ENCODE results near the gene SEMA4D. TPM values are rescaled to one million over a fixed set of nuclear protein-coding genes. Genes with fewer than 3 reads are reported as not detected.

The SEMA4D gene
- total and polyA plus RNA-seq, 7 donors, result 1.4 to 35.1 (median 4.6) TPM

GRCh38 chr9:89359751-89360261 lies 138.1 kb downstream of the SEMA4D start:
- no peak for DNase-seq
- no peaks in the 10 kb centered on the region for H3K27me3 ChIP-seq
- H3K9me3 ChIP-seq, result no peaks in the 10 kb centered on the region
- intact Hi-C loops (cut with DNase I), result no loop called here
- peaks cover 0 to 8% (median 0%) of the 10 kb centered on the region in 4 donors for H3K4me1 ChIP-seq
- peak overlapping the region in 1 of 4 donors; percentile 33 for H3K27ac ChIP-seq
- TF ChIP-seq, protein P1, sequence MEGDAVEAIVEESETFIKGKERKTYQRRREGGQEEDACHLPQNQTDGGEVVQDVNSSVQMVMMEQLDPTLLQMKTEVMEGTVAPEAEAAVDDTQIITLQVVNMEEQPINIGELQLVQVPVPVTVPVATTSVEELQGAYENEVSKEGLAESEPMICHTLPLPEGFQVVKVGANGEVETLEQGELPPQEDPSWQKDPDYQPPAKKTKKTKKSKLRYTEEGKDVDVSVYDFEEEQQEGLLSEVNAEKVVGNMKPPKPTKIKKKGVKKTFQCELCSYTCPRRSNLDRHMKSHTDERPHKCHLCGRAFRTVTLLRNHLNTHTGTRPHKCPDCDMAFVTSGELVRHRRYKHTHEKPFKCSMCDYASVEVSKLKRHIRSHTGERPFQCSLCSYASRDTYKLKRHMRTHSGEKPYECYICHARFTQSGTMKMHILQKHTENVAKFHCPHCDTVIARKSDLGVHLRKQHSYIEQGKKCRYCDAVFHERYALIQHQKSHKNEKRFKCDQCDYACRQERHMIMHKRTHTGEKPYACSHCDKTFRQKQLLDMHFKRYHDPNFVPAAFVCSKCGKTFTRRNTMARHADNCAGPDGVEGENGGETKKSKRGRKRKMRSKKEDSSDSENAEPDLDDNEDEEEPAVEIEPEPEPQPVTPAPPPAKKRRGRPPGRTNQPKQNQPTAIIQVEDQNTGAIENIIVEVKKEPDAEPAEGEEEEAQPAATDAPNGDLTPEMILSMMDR (IDR thresholded peaks at IDR 0.05), result no peak
- no peak for TF ChIP-seq EP300 (IDR thresholded peaks at IDR 0.05)
- no peak for TF ChIP-seq POLR2A (IDR thresholded peaks at IDR 0.05)
- TF ChIP-seq POLR2AphosphoS5 (IDR thresholded peaks at IDR 0.05), result no peak
- no peak overlapping the region for H3K4me3 ChIP-seq
- H3K36me3 ChIP-seq, result peaks cover 31 to 79% (median 50%) of the 10 kb centered on the region in 4 donors
- 86 to 88% methylated on average over 8 of the region's 8 CpGs for WGBS, 2 donors

DNA sequence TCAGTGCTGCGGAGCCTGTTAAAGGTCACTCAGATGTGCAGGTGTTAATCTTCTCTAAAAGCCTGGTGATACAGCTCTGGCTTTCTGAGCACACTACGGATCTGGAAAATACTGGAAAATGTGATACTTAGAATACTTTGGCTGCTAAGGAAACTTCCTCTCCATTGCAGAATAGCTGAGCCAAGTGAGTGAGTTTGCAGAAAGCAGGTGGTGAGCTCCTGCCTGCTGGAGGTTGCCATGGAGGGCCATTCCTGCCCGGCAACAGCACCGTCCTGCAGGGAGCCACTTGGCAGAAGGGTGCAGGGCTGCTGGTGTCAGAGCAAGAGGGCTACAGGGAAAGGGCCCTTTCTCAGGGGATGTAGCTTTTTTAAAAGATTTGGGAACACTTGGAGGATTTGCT lies 138.9 kb downstream of the SEMA4D start:
- Histone ChIP-seq H3K9me3 (no peaks in the 10 kb centered on the region), H3K27me3 (no peaks in the 10 kb centered on the region), H3K4me3 (no peak overlapping the region), H3K27ac (peak overlapping the region in 1 of 4 donors; percentile 33), H3K4me1 (peaks cover 0 to 8% (median 0%) of the 10 kb centered on the region in 4 donors), H3K36me3 (peaks cover 38 to 88% (median 57%) of the 10 kb centered on the region in 4 donors)
- no peak for DNase-seq
- WGBS, 2 donors, result 76 to 77% methylated on average over 4 of the region's 4 CpGs
- intact Hi-C loops (cut with DNase I), result no loop called here
- TF ChIP-seq POLR2A (IDR thresholded peaks at IDR 0.05) (no peak), POLR2AphosphoS5 (IDR thresholded peaks at IDR 0.05) (no peak), EP300 (IDR thresholded peaks at IDR 0.05) (no peak)
- TF ChIP-seq, protein P1 (IDR thresholded peaks at IDR 0.05), result no peak

DNA sequence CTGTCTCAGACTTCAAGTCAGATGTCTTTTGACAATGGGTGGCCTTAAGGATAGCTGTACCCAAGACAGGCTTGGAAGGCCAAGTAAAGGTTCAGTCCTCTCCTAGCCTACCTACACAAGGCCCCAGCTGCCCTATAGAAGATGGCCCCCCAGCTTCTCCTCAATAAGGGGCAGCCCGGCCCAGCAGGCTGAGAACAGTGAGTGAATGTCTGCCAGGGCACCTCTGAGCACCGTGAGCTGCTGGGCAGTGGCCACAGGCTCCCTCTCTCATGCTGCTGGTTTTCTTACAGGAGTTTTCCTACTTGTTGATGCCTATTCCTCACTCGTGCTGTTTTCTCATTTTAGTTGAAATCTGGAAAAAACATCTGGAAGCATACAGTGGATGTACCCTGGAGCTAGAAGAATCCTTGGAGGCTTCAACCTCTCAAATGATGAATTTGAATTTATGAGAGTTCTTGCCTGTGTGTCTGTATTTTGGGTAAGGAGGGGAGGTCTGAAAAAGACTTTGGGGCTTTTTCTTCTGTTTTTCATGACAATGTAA lies 139.5 kb downstream of the SEMA4D start:
- no peak for TF ChIP-seq POLR2A (IDR thresholded peaks at IDR 0.05)
- no peak for TF ChIP-seq EP300 (IDR thresholded peaks at IDR 0.05)
- TF ChIP-seq, protein P1 (IDR thresholded peaks at IDR 0.05), result no peak
- no peak for TF ChIP-seq POLR2AphosphoS5 (IDR thresholded peaks at IDR 0.05)
- no peak for DNase-seq
- H3K4me1 ChIP-seq, result peaks cover 0 to 8% (median 0%) of the 10 kb centered on the region in 4 donors
- H3K36me3 ChIP-seq, result peaks cover 38 to 93% (median 57%) of the 10 kb centered on the region in 4 donors
- WGBS, 2 donors, result 92% methylated on average over 3 of the region's 3 CpGs
- no peaks in the 10 kb centered on the region for H3K27me3 ChIP-seq
- H3K27ac ChIP-seq, result no peak overlapping the region
- intact Hi-C loops (cut with DNase I), result no loop called here
- H3K9me3 ChIP-seq, result no peaks in the 10 kb centered on the region
- H3K4me3 ChIP-seq, result no peak overlapping the region

DNA sequence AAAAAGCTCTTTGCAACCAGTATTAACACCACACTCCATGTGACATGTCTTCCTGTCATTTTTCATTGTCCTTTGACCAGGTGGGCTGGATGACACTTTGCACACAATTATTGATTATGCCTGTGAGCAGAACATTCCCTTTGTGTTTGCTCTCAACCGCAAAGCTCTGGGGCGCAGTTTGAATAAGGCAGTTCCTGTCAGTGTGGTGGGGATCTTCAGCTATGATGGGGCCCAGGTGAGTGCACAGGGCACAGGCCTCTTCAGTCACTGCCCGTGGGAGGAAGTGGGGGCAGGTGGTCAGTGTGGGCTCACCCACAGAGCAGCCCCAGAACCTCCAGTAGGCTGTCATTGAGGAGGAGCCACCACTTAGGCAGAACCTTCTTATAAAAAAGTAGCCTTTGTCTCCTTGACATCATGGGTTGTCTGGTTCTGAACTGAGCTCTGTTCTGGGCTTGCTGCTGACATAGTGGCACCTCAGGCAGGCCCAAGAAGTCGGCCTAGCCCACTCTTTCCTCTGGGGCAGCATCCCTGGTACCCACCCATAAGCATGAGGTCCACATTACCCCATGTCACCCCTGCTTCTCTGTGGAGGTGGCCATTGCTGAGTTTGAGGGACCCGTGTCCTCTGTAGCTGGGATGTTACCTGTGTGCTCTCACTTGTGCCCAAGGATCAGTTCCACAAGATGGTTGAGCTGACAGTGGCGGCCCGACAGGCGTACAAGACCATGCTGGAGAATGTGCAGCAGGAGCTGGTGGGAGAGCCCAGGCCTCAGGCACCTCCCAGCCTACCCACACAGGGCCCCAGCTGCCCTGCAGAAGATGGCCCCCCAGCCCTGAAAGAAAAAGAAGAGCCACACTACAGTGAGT lies 140.3 kb downstream of the SEMA4D start:
- Histone ChIP-seq H3K27me3 (no peaks in the 10 kb centered on the region), H3K27ac (no peak overlapping the region), H3K4me3 (no peak overlapping the region), H3K36me3 (peaks cover 38 to 100% (median 61%) of the 10 kb centered on the region in 4 donors), H3K9me3 (no peaks in the 10 kb centered on the region), H3K4me1 (peaks cover 0 to 8% (median 0%) of the 10 kb centered on the region in 4 donors)
- WGBS, 2 donors, result 92 to 96% methylated on average over 8 of the region's 8 CpGs
- no peak for DNase-seq
- intact Hi-C loops (cut with DNase I), result no loop called here
- no peak for TF ChIP-seq POLR2A (IDR thresholded peaks at IDR 0.05)
- TF ChIP-seq EP300 (IDR thresholded peaks at IDR 0.05), result no peak
- TF ChIP-seq POLR2AphosphoS5 (IDR thresholded peaks at IDR 0.05), result no peak
- TF ChIP-seq, protein P1 (IDR thresholded peaks at IDR 0.05), result no peak
